ENCODE results near the gene TMEM135.

The TMEM135 gene

GRCh38 chr11:87007963-87008362, 29.8 kb upstream of the TMEM135 start:
- DNase-seq (ENCODE audit: low read depth): peak; percentile 37
- TF ChIP-seq CTCF (conservative IDR thresholded peaks at IDR 0.05; ENCODE audit: low read depth, low read length): no peak
- H3K4me3 ChIP-seq (ENCODE audit: low read depth, low read length): no peak overlapping the region

- H3K4me3 ChIP-seq (ENCODE audit: low read depth, low read length): no peak overlapping the region
- TF ChIP-seq CTCF (conservative IDR thresholded peaks at IDR 0.05; ENCODE audit: low read depth, low read length): no peak
- DNase-seq (ENCODE audit: low read depth): no peak
These were observed 25.6 kb upstream of the TMEM135 start for GRCh38 chr11:87012089-87012488.

GRCh38 chr11:87012673-87013072, 25.1 kb upstream of the TMEM135 start:
- no peak for TF ChIP-seq CTCF (conservative IDR thresholded peaks at IDR 0.05; ENCODE audit: low read depth, low read length)
- DNase-seq (ENCODE audit: low read depth): no peak

GRCh38 chr11:87013912-87014825, 23.6 kb upstream of the TMEM135 start:
- no peak for DNase-seq (ENCODE audit: low read depth)
- TF ChIP-seq CTCF (conservative IDR thresholded peaks at IDR 0.05; ENCODE audit: low read depth, low read length): no peak
- H3K4me3 ChIP-seq (ENCODE audit: low read depth, low read length): no peak overlapping the region

More at GRCh38 chr11:87012673-87013072, 25.1 kb upstream of the TMEM135 start:
- no peak overlapping the region for H3K4me3 ChIP-seq (ENCODE audit: low read depth, low read length)

- no peak for TF ChIP-seq CTCF (conservative IDR thresholded peaks at IDR 0.05; ENCODE audit: low read depth, low read length)
- no peak for DNase-seq (ENCODE audit: low read depth)
- no peak overlapping the region for H3K4me3 ChIP-seq (ENCODE audit: low read depth, low read length)
These were observed 22.1 kb upstream of the TMEM135 start for GRCh38 chr11:87015645-87016044.

- no peak for TF ChIP-seq CTCF (conservative IDR thresholded peaks at IDR 0.05; ENCODE audit: low read depth, low read length)
- peak; percentile 12 for DNase-seq (ENCODE audit: low read depth)
- H3K4me3 ChIP-seq (ENCODE audit: low read depth, low read length): no peak overlapping the region
These were observed 18.0 kb upstream of the TMEM135 start for GRCh38 chr11:87019613-87020271.

Data from choroid plexus epithelial cell (primary cell).